GM19240 (cell line): ENCODE measurements around the gene PRAC1.

Experiments used
- DNase-seq: peaks from one replicate; pipeline ENCODE4 v3.0.0; 2011; ENCODE audit warnings: low spot score; ENCODE audit not compliant: insufficient read length

The PRAC1 gene

GRCh38 chr17:48747445-48748363, 25.4 kb upstream of the PRAC1 start:
- no peak for DNase-seq

DNA sequence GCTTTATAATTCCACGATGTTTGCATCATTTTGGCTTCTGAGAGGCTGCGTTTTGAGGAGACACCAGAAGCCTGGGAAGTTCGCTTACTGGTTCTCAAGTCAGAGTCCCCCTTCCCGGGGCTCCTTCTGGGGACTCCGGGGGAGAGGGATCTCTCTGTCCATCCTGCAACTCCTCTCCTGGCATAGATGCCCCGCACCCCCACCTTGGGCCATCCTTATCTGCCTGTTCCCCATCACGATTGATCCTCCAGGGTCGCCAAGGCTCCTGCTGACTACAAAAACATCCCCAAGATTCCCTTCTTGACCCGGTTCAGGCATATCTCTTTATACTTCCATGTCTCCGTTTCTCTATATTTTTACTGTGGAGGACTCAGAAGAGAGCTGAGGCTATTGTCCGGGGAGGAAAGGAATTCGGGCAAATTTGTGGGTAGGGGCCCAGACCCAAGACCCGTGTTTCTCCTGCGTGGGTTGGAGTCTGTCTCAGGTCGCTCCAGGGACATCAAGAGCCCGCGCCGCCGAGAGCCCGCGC, 24.7 kb upstream of the PRAC1 start:
- DNase-seq = no peak

DNA sequence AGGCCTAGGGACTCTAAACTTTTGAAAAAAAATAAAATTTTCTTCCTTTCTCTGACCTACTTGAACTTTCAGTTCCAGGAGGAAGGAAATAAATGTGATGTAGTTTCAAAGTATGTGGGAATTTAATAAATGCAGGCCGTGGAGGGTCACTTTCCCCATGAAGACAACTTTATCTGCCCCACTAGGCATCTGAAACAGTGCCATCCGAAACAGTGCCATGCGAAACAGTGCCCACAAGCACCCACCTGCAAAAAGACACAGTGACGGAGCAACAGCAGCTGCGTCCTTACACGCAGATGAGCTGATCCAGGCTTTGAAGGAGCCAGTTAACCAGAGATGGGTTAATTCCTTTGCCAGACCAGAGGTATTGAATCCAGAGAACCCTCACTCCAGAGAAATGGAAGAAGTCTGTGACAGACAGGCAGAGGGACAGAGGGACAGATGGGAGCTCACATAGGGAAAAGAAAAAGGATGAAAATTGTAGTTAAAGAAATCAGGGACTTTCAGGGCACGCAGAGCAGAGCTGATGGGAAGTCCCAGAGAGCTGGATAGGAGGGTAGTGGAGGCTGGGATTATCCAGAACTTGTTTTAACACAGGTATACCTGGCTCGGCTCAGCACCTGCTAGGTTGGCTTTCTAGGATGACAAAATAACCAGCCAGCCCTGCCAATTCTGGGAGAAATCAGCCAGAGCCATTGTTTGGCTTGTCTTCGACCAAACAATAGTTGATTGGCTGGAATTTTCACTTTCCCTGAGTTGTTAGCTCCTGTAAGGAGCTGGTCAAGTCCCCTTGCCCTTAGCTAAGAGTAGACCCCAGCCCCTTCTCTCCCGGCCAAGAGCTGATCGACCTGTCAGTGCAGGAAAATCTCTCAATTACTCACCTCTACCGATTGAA, 23.3 kb upstream of the PRAC1 start:
- DNase-seq = no peak

- DNase-seq = no peak
Observed at GRCh38 chr17:48740537-48740936, 18.2 kb upstream of the PRAC1 start.

GRCh38 chr17:48738803-48739526, 16.6 kb upstream of the PRAC1 start:
- DNase-seq = no peak

GRCh38 chr17:48738424-48738802, 16.1 kb upstream of the PRAC1 start:
- no peak for DNase-seq

DNA sequence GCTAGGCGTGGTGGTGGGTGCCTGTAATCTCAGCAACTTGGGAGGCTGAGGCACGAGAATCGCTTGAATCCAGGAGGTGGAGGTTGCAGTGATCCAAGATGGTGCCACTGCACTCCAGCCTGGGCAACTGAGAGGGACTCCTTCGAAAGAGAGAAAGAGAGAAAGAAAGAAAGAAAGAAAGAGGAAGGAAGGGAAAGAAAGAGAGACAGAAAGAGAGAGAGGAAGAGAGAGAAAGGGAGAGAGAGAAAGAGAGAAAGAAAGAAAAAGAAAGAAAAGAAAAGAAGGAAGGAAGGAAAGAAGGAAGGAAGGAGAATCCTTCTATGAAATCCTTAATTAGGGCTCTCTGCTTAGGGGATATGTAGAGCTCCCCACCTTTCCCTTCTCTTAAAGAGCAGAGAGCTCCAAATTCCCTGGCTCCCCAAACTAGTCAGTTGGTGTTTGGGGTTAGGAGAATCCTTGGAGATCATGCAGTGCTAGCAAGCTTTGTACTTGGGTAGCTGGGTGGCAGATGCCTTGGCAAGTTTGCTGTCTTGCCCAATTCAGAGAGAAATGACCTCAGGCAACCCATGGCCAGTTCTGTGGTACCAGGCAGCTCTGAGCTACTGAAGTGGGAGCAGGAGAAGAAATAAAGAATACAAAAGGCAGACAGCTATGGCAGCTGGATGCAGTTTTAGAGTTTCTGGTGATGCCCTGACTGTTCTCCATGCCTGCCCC, 15.2 kb upstream of the PRAC1 start:
- no peak for DNase-seq

GRCh38 chr17:48735062-48735351, 12.7 kb upstream of the PRAC1 start:
- no peak for DNase-seq

GRCh38 chr17:48734333-48735061, 12.2 kb upstream of the PRAC1 start:
- no peak for DNase-seq

GRCh38 chr17:48733632-48734328, 11.5 kb upstream of the PRAC1 start:
- no peak for DNase-seq

GRCh38 chr17:48732688-48733629, 10.6 kb upstream of the PRAC1 start:
- no peak for DNase-seq

DNA sequence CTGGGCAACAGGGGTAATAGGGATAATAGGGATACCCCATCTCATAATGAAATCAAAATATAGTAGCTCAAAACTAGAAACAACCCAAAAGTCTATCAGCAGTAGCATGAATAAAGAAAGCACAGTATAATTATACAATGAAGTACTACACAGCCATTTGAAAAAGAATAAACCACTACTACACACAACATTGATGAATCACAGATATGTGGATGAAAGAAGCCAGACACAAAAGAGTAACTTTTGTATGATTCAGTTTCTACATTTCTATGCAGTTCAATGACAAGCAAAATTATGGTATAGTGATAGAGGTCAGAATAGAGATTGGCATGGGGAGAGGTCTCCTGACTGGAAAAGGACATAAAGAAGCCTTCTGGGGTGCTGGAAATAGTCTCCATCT, 9.0 kb upstream of the PRAC1 start:
- no peak for DNase-seq

DNA sequence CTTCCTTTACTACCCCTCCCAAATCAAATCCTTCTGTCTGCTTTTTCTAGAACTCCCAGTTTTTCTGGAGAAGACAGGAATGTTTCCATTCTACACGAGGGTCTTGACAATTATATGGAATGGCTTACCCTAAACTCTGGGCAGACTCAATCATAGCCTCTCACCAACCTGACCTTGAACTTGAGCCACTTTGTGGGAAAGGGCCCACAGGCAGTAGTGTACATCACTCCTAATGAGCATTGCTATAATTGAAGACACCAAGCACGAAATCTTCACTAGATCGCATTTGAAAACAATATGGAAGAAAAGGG, 7.9 kb upstream of the PRAC1 start:
- DNase-seq = no peak

GRCh38 chr17:48729335-48730239, 7.3 kb upstream of the PRAC1 start:
- no peak for DNase-seq

DNA sequence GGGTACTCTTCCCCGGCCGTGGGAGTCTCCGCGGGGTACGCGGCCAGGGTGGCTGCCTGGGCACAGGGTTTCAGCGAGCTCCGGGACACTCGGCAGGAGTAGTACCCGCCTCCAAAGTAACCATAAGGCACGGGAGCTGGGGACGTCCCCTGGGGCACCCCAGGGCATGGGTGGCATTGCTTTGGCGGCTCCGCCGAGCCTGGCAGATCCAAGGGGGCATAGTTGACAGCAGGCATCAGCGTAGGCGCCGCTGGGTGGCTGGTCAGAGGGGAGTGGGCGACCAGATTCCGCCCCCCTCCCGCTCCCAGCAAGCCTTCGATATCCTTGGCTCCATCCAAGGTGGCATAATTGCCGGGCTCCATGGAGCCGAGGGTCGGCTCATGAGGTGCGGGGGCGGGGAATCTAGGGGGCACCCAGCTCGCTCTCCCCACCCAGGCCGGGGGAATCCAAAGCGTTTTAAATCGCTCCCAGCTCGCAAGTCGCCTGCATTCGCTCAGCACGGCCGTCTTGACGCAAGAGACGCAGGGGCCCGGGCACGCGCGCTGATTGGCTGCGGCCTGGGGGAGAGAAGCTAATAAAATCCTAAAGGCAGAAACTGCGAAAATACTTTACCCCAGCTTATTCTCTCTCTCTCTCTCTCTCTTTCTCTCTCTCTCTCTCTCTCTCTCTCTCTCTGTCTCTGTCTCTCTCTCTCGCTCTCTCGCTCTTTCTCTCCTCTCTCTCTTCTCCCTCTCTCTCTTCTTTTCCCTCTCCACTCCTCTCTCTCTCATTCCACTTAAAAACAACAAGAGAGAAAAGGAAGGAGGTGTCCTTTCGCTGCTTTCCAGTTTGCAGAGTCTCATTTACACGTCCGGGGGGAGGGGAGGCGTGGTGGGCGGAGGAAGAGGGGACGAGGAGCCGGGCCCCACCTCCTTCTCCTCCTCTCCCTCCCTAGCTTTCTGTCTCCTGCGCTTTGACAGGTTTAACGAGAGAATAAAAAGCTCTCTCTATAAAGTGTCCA, 6.2 kb upstream of the PRAC1 start, which contains the start of gene HOXB13:
Gene HOXB13 (minus strand): TSS at position 519 of the 1,000 bp plus-strand sequence. CDS start 157 bp downstream, at position 362.
- no peak for DNase-seq

- DNase-seq = no peak
Observed at GRCh38 chr17:48727415-48728175, 5.3 kb upstream of the PRAC1 start.
